GM12872 (cell line): ENCODE results near the gene SLC35C1.

Experiments
- CTCF ChIP-seq: IDR thresholded peaks from 3 replicates; pipeline ENCODE4 v1.5.1; 2011; ENCODE audit warnings: low read depth, mild to moderate bottlenecking, low read length, moderate library complexity; ENCODE audit not compliant: insufficient read depth

SLC35C1 gene

DNA sequence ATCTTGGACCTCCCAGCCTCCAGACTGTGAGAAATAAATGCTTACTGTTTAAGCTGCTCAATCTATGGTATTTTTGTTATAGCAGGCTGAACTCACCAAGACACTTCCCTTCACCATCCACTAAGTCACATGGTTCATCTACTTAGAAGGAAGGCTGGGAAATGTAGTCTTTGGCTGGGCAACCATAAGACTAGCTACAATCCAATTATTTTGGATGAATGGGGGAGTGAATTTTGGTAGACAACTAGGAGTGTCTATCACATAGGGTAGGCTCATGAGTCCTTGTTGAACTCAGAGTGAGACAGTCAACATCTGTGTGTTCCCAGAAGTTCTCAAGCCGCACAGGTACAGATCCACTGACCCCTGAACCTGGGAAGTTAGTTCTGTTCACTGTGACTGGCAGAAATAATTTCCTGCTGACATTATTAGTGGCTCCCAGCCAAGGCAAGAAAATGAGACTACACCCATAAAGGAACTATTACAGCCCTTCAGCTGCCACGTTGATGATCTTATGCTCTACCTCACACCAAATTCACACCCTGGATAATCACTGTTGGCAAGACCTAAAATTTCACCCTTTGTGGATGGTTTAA is 3.1 kb upstream of the SLC35C1 start:
- TF ChIP-seq CTCF, result no peak

GRCh38 chr11:45802531-45803317 is 2.2 kb upstream of the SLC35C1 start:
- no peak for TF ChIP-seq CTCF

GRCh38 chr11:45803971-45804760 is 783 bp upstream of the SLC35C1 start:
- no peak for TF ChIP-seq CTCF

- TF ChIP-seq CTCF, result no peak
Measured at GRCh38 chr11:45805305-45806071, 539 bp downstream of the SLC35C1 start.

- no peak for TF ChIP-seq CTCF
Measured at GRCh38 chr11:45806072-45806933, 1.4 kb downstream of the SLC35C1 start.

- TF ChIP-seq CTCF, result no peak
Measured at GRCh38 chr11:45806937-45807791, 2.2 kb downstream of the SLC35C1 start.
